Thoracic aorta (tissue), 2 donors: ENCODE results near the gene CDC37L1. TPM values are rescaled to one million over a fixed set of nuclear protein-coding genes. Genes with fewer than 3 reads are reported as not detected.

Experiments used
- ATAC-seq: fragments of 150-250 bp; one replicate; pipeline ENCODE4 v1.8.0; 2017; ENCODE audit warnings: low read depth; ENCODE audit not compliant: insufficient number of reproducible peaks, low FRiP score
- DNase-seq: peaks from one replicate; pipeline ENCODE4 v3.0.0-alpha.2; 2020; ENCODE audit warnings: low spot score
- H3K27ac ChIP-seq, 2 donors: fragments of 200-600 bp; sonication (generic); 1 replicate in 1 of 2; 2 replicates in 1 of 2; pipeline ENCODE4 v1.5.1; 2016; ENCODE audit warnings: mild to moderate bottlenecking in 2 of 2, moderate library complexity in 2 of 2
- H3K27me3 ChIP-seq: fragments of 200-600 bp; sonication (generic); replicated peaks from 2 replicates; pipeline ENCODE4 v1.6.0; 2016; ENCODE audit warnings: mild to moderate bottlenecking; ENCODE audit not compliant: insufficient read depth
- H3K36me3 ChIP-seq: fragments of 200-600 bp; sonication (generic); one replicate; pipeline ENCODE4 v1.5.1; 2016
- H3K4me1 ChIP-seq, 2 donors: fragments of 200-600 bp; sonication (generic); 1 replicate in 1 of 2; 2 replicates in 1 of 2; pipeline versions ENCODE4 v1.5.1 to v1.6.0; 2016; ENCODE audit warnings: low read depth in 2 of 2, mild to moderate bottlenecking in 1 of 2; ENCODE audit not compliant: control insufficient read depth in 1 of 2
- H3K4me3 ChIP-seq: fragments of 200-600 bp; sonication (generic); 2 replicates; pipeline ENCODE4 v1.5.1; 2016; ENCODE audit warnings: mild to moderate bottlenecking
- H3K9me3 ChIP-seq: fragments of 200-600 bp; sonication (generic); 2 replicates; pipeline ENCODE4 v1.5.1; 2016
- CTCF ChIP-seq: fragments of 200-600 bp; sonication (generic); IDR thresholded peaks from one replicate; pipeline ENCODE4 v1.5.1; 2019; ENCODE audit warnings: antibody characterized with exemption
- total RNA-seq, 2 donors: library from RNA; depleted of rRNA; stranded (reverse); fragments of >200 nt; gene quantifications; one replicate each; pipeline versions ENCODE4 v1.1.0 to v1.2.3, GENCODE V29; 2016

Gene CDC37L1
- total RNA-seq, 2 donors from 2014 or later, result 22.5 to 46.2 TPM

- Histone ChIP-seq H3K27me3 (no peaks in the 10 kb centered on the region), H3K9me3 (no peaks in the 10 kb centered on the region), H3K4me1 (peaks cover 4 to 6% of the 10 kb centered on the region in 2 donors), H3K4me3 (no peak overlapping the region), H3K27ac (no peak overlapping the region), H3K36me3 (no peaks in the 10 kb centered on the region)
- DNase-seq (no peak), ATAC-seq (no peak)
- no peak for TF ChIP-seq CTCF
Measured at GRCh38 chr9:4734150-4734549, 54.8 kb downstream of the CDC37L1 start.

DNA sequence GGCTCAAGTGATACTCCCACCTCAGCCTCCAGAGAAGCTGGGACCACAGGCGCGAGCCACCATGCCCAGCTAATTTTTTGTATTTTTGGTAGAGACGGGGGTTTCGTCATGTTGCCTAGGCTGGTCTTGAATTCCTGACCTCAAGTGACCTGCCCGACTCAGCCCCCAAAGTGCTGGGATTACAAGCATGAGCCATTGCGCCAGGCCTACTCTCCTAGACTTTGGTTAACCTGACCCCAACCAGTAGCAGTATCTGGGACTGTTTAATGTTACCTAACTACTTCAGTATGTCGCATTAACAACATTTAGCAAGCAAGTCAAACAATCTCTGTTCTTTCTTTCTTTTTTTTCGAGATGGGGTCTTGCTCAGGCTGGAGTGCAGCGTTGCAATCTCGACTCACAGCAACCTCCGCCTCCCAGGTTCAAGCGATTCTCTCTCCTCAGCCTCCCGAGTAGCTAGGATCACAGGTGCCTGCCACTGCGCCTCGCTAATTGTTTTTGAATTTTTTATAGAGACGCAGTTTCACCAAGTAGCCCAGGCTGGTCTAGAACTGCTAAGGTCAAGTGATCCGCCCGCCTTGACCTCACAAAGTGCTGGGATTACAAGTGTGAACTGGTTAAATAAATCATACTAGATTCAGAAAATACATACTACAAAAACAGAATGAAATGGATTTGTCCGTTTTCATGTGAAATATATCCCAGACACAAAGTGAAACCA is 59.7 kb downstream of the CDC37L1 start:
- Histone ChIP-seq H3K27ac (no peak overlapping the region), H3K9me3 (no peaks in the 10 kb centered on the region)
- no peak for ATAC-seq

DNA sequence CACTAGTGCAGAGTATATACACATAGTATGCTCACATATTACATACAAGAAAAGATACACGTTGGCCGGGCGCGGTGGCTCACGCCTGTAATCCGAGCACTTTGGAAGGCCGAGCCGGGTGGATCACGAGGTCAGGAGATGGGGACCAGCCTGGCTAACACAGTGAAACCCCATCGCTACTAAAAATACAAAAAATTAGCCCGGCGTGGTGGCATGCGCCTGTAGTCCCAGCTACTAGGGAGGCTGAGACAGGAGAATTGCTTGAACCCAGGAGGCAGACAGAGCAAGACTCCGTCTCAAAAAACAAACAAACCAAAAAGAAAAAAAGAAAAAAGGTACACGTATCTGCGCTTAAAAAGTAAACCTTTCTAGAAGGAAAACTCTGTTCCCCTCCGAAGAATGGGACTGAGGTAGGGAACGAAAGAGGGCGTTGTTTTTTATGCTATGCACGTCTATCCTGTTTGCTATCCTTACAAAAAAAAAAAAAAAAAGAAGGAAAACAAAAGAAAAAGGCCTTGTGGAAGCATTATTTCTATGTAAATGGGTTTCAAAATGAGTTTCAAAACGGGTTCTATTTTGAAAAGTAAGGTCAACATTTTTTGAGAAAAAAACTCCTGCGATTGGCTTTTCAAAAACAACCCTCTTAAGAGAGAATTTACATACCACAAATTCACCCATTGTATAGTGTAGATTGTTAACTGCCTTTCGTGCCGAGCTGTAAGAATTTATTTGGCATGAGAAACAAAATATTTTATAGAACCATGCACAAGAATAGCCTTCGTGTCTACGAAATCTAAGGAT is 60.4 kb downstream of the CDC37L1 start:
- no peak for DNase-seq
- no peaks in the 10 kb centered on the region for H3K27me3 ChIP-seq
- no peaks in the 10 kb centered on the region for H3K36me3 ChIP-seq
- peak overlapping the region in 1 of 2 donors; percentile 89 for H3K27ac ChIP-seq
- ATAC-seq, result no peak
- peak overlapping the region; percentile 97 for H3K4me3 ChIP-seq
- H3K4me1 ChIP-seq, result peaks cover 13 to 14% of the 10 kb centered on the region in 2 donors
- no peaks in the 10 kb centered on the region for H3K9me3 ChIP-seq
- no peak for TF ChIP-seq CTCF

More for the DNA sequence above, 59.7 kb downstream of the CDC37L1 start:
- no peak for DNase-seq
- H3K36me3 ChIP-seq, result no peaks in the 10 kb centered on the region
- H3K4me1 ChIP-seq, result peaks cover 13 to 14% of the 10 kb centered on the region in 2 donors
- peak overlapping the region; percentile 97 for H3K4me3 ChIP-seq
- no peaks in the 10 kb centered on the region for H3K27me3 ChIP-seq
- no peak for TF ChIP-seq CTCF

GRCh38 chr9:4740388-4740637 is 60.9 kb downstream of the CDC37L1 start:
- no peaks in the 10 kb centered on the region for H3K9me3 ChIP-seq
- H3K4me3 ChIP-seq, result peak overlapping the region; percentile 97
- no peaks in the 10 kb centered on the region for H3K27me3 ChIP-seq
- peak overlapping the region; percentile 82 to 89 for H3K27ac ChIP-seq
- peaks cover 13 to 14% of the 10 kb centered on the region in 2 donors for H3K4me1 ChIP-seq
- peak; percentile 10 for ATAC-seq
- H3K36me3 ChIP-seq, result no peaks in the 10 kb centered on the region
- no peak for TF ChIP-seq CTCF
- DNase-seq, result no peak

DNA sequence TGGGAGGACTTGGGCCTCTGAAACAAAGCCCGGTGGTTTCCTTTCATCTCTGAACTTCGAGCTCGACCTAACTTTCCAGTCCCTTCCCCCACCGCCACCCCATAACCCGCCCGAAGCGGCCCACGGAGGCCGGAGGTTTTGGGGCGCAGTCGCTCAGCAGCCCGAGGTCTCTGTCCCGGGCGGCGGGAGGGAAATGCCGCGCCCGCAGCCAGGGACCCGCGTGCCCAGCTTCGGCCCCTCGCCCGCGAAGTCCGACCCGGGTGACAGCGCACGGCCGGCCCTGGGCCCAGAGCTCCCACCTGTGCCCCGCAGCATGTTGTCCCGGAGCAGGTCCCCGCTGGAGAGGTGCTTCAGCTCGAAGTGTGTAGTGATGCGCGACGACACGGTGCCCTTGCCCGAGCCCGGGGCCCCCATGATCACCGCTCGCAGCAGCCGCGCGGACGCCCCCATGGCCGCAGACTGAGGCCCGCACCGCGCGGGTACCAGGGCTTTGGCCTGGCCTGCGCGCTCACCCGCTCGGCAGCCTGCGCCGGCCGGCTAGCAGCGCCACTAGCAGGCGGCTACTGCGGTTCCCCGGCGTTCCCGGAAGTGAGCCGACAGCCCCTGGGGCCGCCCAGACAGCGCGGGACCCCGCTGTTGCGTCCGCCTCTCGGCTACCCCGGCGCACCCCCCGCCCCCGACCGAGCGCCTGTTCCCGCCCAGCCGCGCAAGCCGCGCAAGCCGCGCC is 61.4 kb downstream of the CDC37L1 start, which contains the start of gene AK3:
Gene AK3, minus strand, starts transcription at position 565 of the 727 bp plus-strand sequence. Its CDS starts 115 bp downstream, at position 450.
- ATAC-seq, result peak; percentile 54
- Histone ChIP-seq H3K27me3 (no peaks in the 10 kb centered on the region), H3K36me3 (no peaks in the 10 kb centered on the region), H3K4me3 (peak within 1 kb of the TSS; percentile 97), H3K9me3 (no peaks in the 10 kb centered on the region), H3K27ac (peak within 1 kb of the TSS; percentile 82 to 89), H3K4me1 (peaks cover 13 to 14% of the 10 kb centered on the region in 2 donors)
- peak; percentile 41 for DNase-seq
- TF ChIP-seq CTCF, result no peak
